WTC11 (cell line): ENCODE data around the gene KRT40.

Experiments used
- ESRRA ChIP-seq: sonication (generic); formaldehyde crosslinking; IDR thresholded peaks from 2 replicates; pipeline ENCODE4 v1.8.1; 2022; ENCODE audit warnings: mild to moderate bottlenecking, missing genetic modification reagents, borderline replicate concordance
- GABPB1 ChIP-seq: sonication (generic); formaldehyde crosslinking; IDR thresholded peaks from 2 replicates; pipeline ENCODE4 v1.8.1; 2023; ENCODE audit warnings: mild to moderate bottlenecking, missing genetic modification reagents

DNA sequence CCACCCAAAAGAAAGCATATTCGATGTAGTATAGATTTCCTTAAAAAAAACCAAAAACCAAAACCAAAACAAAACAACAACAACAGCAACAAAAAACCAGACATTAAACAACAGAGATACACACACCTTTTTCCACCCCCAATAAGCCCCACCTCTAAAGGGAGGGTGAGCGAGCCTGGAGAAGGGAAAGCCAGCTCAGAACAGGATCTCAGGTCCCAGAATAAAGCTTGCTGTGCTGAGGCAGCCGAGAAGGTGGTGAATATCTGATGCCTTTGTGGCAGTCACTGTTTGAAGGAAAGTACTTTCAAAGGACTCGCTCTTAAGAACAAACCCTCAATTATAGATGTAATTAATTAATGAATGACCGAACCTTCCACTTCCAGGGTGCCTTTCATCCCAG is 47.1 kb downstream of the KRT40 start:
- TF ChIP-seq GABPB1 (CRISPR knock-in tag) (no peak), ESRRA (CRISPR knock-in tag) (no peak)
